Panc1 (cell line): ENCODE data around the gene ROBO1. TPM values are rescaled to one million over a fixed set of nuclear protein-coding genes. Genes with fewer than 3 reads are reported as not detected.

Experiments used
- ATAC-seq: fragments of 200-7000 bp; cut with Tn5 transposase; 2 replicates; pipeline ENCODE4 v1.9.1; 2020; ENCODE audit warnings: mild to moderate bottlenecking, moderate library complexity
- BruUV-seq: library from RNA; stranded (reverse); fragments of 400-500 nt; replicated peaks from 2 replicates; lab custom pipeline; 2021; lab: Mats Ljungman, UMichigan
- CTCF ChIA-PET: fragments of 300-600 bp; sonication (Branson Sonifier 250); formaldehyde crosslinking; loops from one replicate; lab custom pipeline; 2022; ENCODE audit warnings: antibody characterized with exemption; lab: Charles Lee
- POLR2A ChIA-PET: fragments of 300-600 bp; sonication (Branson Sonifier 250); formaldehyde crosslinking; loops from one replicate; lab custom pipeline; 2022; ENCODE audit warnings: antibody characterized with exemption; lab: Charles Lee
- DNase-seq: peaks from one replicate; pipeline ENCODE4 v3.0.0-alpha.2; 2010; ENCODE audit warnings: low read depth, low spot score
- H3K27ac ChIP-seq: 2 replicates; pipeline ENCODE4 v1.5.1; 2011; ENCODE audit warnings: mild to moderate bottlenecking, low read length, inconsistent platforms
- H3K27me3 ChIP-seq: fragments of 200-500 bp; sonication (Bioruptor generic); 2 replicates; pipeline ENCODE4 v1.6.0; 2014; ENCODE audit warnings: low read length, inconsistent platforms; ENCODE audit not compliant: control insufficient read depth, insufficient read depth
- H3K36me3 ChIP-seq: fragments of 200-500 bp; sonication (Bioruptor generic); 2 replicates; pipeline ENCODE4 v1.5.1; 2014; ENCODE audit warnings: inconsistent platforms, mild to moderate bottlenecking, low read length, moderate library complexity; ENCODE audit not compliant: control insufficient read depth, insufficient read depth
- H3K4me1 ChIP-seq: 2 replicates; pipeline ENCODE4 v1.5.1; 2011; ENCODE audit warnings: inconsistent platforms, mild to moderate bottlenecking, low read length, moderate library complexity; ENCODE audit not compliant: control insufficient read depth, insufficient read depth
- H3K4me3 ChIP-seq, 2 experiments: 2 replicates each; pipeline ENCODE4 v1.5.1; 2011 to 2012; ENCODE audit warnings: low read depth in 2 of 2, low read length in 2 of 2, mild to moderate bottlenecking in 2 of 2, inconsistent platforms in 1 of 2, moderate library complexity in 1 of 2
- H3K9me3 ChIP-seq: fragments of 200-500 bp; sonication (Bioruptor generic); 2 replicates; pipeline ENCODE4 v1.5.1; 2014; ENCODE audit warnings: low read depth, mild to moderate bottlenecking, inconsistent platforms, low read length, moderate library complexity; ENCODE audit not compliant: control insufficient read depth, insufficient read depth
- CTCF ChIP-seq: fragments of 450-650 bp; IDR thresholded peaks from 2 replicates; pipeline ENCODE4 v1.5.1; 2017; ENCODE audit warnings: mild to moderate bottlenecking
- POLR2AphosphoS5 ChIP-seq: IDR thresholded peaks from 2 replicates; pipeline ENCODE4 v1.6.1; 2012; ENCODE audit warnings: mild to moderate bottlenecking, low read depth, low read length, moderate library complexity
- REST ChIP-seq, 2 experiments: IDR thresholded peaks; 2 replicates each; pipeline ENCODE4 v1.6.1; 2011 to 2012; ENCODE audit warnings: low read depth in 2 of 2, control low read depth in 1 of 2, low read length in 1 of 2, mild to moderate bottlenecking in 1 of 2, moderate library complexity in 1 of 2; ENCODE audit not compliant: insufficient read depth in 1 of 2
- SIN3A ChIP-seq: IDR thresholded peaks from 2 replicates; pipeline ENCODE4 v1.6.1; 2012; ENCODE audit warnings: low read depth, mild to moderate bottlenecking, low read length, moderate library complexity, borderline replicate concordance; ENCODE audit not compliant: insufficient read depth
- TCF7L2 ChIP-seq: IDR thresholded peaks from 2 replicates; pipeline ENCODE4 v1.6.1; 2011; ENCODE audit warnings: mild to moderate bottlenecking, low read depth, low read length, inconsistent platforms
- in situ Hi-C: cut with HindIII; loops from 2 replicates; pipeline ENCODE4 v1.10.0; 2016; ENCODE audit warnings: low sequenced_read_pairs, low pct_unique_long_range_greater_than_20kb
- intact Hi-C: fragments of 100-400 bp; cut with micrococcal nuclease; formaldehyde crosslinking; loops from one replicate; pipeline ENCODE4 v1.10.0; 2022; ENCODE audit not compliant: unreplicated experiment
- total RNA-seq: library from RNA; stranded (reverse); gene quantifications from one replicate; pipeline ENCODE4 v1.2.1, GENCODE V29; 2021; ENCODE audit not compliant: unreplicated experiment

Gene ROBO1
- total RNA-seq, 1 experiment from 2014 or later = 61.6 TPM

GRCh38 chr3:79410136-79410535 lies 357.7 kb downstream of the ROBO1 start:
- Histone ChIP-seq H3K4me3 (no peak overlapping the region), H3K9me3 (no peaks in the 10 kb centered on the region), H3K27ac (no peak overlapping the region), H3K4me1 (no peaks in the 10 kb centered on the region), H3K27me3 (no peaks in the 10 kb centered on the region), H3K36me3 (no peaks in the 10 kb centered on the region)
- ATAC-seq (no peak), DNase-seq (no peak)
- ChIA-PET CTCF (no interaction called here), POLR2A (no interaction called here)
- TF ChIP-seq TCF7L2 (no peak), REST (IDR thresholded peaks at IDR 0.05; ENCODE audit: insufficient read depth in 1 of 2, low read depth in 2 of 2, low read length in 1 of 2) (no peak), SIN3A (no peak), POLR2AphosphoS5 (no peak), CTCF (no peak)
- no TSS peak for BruUV-seq
- in situ Hi-C loops (no loop called here), intact Hi-C loops (no loop called here)

- POLR2A ChIA-PET = no interaction called here
- BruUV-seq = no TSS peak
- in situ Hi-C loops = no loop called here
- Histone ChIP-seq H3K4me3 (no peak overlapping the region), H3K36me3 (no peaks in the 10 kb centered on the region), H3K4me1 (no peaks in the 10 kb centered on the region), H3K27ac (no peak overlapping the region), H3K27me3 (no peaks in the 10 kb centered on the region), H3K9me3 (no peaks in the 10 kb centered on the region)
- DNase-seq (no peak), ATAC-seq (no peak)
- intact Hi-C loops = no loop called here
- CTCF ChIA-PET = no interaction called here
- peak; percentile 7; the same call in 1 of the 2 replicates for TF ChIP-seq CTCF
- TF ChIP-seq SIN3A = no peak
Observed at GRCh38 chr3:79406175-79406574, 361.6 kb downstream of the ROBO1 start.
